Osteocyte (in vitro differentiated cells): ENCODE results near the gene FAM78B. TPM values are rescaled to one million over a fixed set of nuclear protein-coding genes. Genes with fewer than 3 reads are reported as not detected.

Source experiments
- DNase-seq: peaks from one replicate; pipeline ENCODE4 v3.0.0; 2021; ENCODE audit warnings: mixed read lengths; ENCODE audit not compliant: unreplicated experiment; ENCODE audit errors: extremely low spot score
- H3K27ac Mint-ChIP-seq: one replicate; pipeline ENCODE4 v1.8.0; 2021; ENCODE audit warnings: mild to moderate bottlenecking, mixed read lengths; ENCODE audit not compliant: unreplicated experiment
- H3K27me3 Mint-ChIP-seq: one replicate; pipeline ENCODE4 v1.8.0; 2021; ENCODE audit warnings: mixed read lengths; ENCODE audit not compliant: unreplicated experiment
- H3K36me3 Mint-ChIP-seq: one replicate; pipeline ENCODE4 v1.8.0; 2021; ENCODE audit warnings: mixed read lengths; ENCODE audit not compliant: unreplicated experiment
- H3K4me1 Mint-ChIP-seq: one replicate; pipeline ENCODE4 v1.8.0; 2021; ENCODE audit warnings: mixed read lengths; ENCODE audit not compliant: unreplicated experiment
- H3K4me3 Mint-ChIP-seq: one replicate; pipeline ENCODE4 v1.8.0; 2021; ENCODE audit warnings: mild to moderate bottlenecking, moderate library complexity, mixed read lengths; ENCODE audit not compliant: unreplicated experiment
- H3K9me3 Mint-ChIP-seq: one replicate; pipeline ENCODE4 v1.8.0; 2021; ENCODE audit warnings: mixed read lengths; ENCODE audit not compliant: unreplicated experiment
- total RNA-seq: library from RNA; stranded (reverse); gene quantifications from 2 replicates; pipeline ENCODE4 v1.2.1, GENCODE V29; 2021
- TF ChIP-seq, protein P1 (sequence below): fragments of 200-600 bp; sonication (generic); IDR thresholded peaks from 2 replicates; pipeline ENCODE4 v1.5.0; 2021; ENCODE audit warnings: antibody characterized with exemption, mild to moderate bottlenecking, moderate library complexity

The FAM78B gene
- total RNA-seq, 1 donor from 2014 or later = 0.51 TPM

DNA sequence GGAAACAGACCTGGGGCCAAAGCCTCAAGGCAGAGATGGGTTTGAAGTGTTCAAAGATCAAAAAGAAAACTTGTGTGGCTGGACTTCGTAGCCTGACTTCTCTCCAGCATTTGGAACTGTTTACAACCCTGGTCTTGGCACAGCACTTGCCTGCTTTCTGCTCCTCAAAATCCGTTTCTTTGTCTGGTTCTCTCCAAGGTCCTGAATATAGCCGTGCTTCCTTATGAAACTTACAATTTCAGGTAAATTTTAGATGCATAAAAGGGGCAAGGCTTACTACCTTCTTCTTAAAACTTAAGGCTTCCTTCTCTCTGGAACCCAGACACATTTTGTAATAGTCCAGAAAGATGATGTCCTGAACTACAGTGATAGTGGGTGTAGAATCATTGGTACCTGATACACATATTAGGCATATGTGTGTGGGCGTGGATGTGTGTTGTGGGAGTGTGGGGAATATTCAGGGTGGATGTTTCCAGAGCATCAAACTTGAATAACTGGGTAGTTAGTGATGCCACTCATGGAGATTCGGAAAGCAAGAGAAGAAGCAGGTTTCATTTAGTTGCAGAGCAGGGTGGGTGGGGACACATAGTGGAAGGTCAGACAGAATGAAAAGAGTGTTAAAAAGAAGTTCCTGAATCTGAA lies 26.4 kb upstream of the FAM78B start:
- Mint-ChIP-seq H3K4me3 (no peak overlapping the region), H3K27me3 (no peaks in the 10 kb centered on the region), H3K4me1 (no peaks in the 10 kb centered on the region), H3K27ac (no peak overlapping the region), H3K36me3 (no peaks in the 10 kb centered on the region), H3K9me3 (no peaks in the 10 kb centered on the region)
- no peak for DNase-seq
- TF ChIP-seq, protein P1, sequence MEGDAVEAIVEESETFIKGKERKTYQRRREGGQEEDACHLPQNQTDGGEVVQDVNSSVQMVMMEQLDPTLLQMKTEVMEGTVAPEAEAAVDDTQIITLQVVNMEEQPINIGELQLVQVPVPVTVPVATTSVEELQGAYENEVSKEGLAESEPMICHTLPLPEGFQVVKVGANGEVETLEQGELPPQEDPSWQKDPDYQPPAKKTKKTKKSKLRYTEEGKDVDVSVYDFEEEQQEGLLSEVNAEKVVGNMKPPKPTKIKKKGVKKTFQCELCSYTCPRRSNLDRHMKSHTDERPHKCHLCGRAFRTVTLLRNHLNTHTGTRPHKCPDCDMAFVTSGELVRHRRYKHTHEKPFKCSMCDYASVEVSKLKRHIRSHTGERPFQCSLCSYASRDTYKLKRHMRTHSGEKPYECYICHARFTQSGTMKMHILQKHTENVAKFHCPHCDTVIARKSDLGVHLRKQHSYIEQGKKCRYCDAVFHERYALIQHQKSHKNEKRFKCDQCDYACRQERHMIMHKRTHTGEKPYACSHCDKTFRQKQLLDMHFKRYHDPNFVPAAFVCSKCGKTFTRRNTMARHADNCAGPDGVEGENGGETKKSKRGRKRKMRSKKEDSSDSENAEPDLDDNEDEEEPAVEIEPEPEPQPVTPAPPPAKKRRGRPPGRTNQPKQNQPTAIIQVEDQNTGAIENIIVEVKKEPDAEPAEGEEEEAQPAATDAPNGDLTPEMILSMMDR = no peak

DNA sequence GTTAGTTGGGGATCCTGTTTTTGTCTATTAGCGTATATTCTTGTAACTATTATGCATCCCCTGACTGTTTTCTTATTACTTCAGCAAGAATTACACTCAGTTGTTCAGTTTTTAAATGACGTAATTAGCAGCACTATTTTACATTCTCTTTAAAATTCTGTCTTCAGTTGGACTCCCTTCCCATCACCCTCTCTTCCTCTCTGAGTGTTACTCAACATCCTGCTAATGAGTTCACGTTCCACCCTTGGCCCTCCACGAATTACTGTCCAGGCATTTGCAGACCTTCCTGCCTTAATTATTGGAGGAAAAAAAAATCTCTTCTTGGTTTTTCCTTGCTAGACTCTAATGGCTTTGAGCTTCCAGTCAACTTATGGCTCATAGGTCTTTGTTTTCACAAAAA lies 23.6 kb upstream of the FAM78B start:
- H3K9me3 Mint-ChIP-seq = no peaks in the 10 kb centered on the region
- no peaks in the 10 kb centered on the region for H3K36me3 Mint-ChIP-seq
- H3K27ac Mint-ChIP-seq = no peak overlapping the region
- H3K27me3 Mint-ChIP-seq = no peaks in the 10 kb centered on the region
- TF ChIP-seq, protein P1 = no peak
- no peak for DNase-seq
- H3K4me1 Mint-ChIP-seq = no peaks in the 10 kb centered on the region
- no peak overlapping the region for H3K4me3 Mint-ChIP-seq

DNA sequence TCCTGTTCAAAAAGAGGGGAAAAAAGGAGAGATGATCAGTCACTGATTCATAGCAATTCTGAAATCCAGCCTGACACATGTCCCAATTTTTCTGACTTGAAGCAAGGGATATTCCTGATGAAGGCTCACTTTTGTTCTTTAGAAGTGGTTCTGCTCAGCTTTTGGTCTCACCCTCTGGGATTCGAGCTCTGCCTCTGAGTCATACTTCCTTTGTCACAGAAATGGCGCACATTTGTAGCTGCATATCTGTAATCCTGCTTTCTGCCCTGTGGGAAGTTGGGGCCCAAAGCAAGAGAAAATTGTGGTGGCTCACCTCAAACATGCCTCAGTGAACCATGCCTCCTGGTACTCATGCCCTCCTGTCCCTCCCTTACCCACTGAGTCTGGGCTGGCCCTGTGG lies 22.3 kb upstream of the FAM78B start:
- H3K4me3 Mint-ChIP-seq = no peak overlapping the region
- no peaks in the 10 kb centered on the region for H3K9me3 Mint-ChIP-seq
- no peaks in the 10 kb centered on the region for H3K4me1 Mint-ChIP-seq
- DNase-seq = no peak
- TF ChIP-seq, protein P1 = no peak
- no peak overlapping the region for H3K27ac Mint-ChIP-seq
- no peaks in the 10 kb centered on the region for H3K27me3 Mint-ChIP-seq
- no peaks in the 10 kb centered on the region for H3K36me3 Mint-ChIP-seq

DNA sequence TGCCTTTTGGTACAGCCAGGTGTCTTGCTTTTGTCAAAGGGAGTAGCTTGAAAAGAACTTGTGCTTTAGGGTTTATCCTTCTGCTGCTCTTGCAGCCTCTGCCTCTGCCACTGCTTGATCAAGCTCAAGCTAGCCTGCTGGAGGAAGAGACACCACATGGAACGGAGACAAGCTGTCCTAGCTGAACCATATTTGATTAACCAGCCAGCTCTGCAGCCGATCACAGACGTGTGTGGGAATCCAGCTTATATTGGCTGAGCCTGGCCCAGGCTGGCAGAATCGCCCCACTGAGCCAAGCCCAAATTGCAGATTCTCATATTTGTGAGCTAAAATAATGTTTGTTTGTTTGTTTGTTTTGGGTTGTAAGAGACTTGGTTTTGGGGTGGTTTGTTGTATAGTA lies 18.7 kb upstream of the FAM78B start:
- TF ChIP-seq, protein P1 = no peak
- no peaks in the 10 kb centered on the region for H3K36me3 Mint-ChIP-seq
- DNase-seq = no peak
- H3K9me3 Mint-ChIP-seq = no peaks in the 10 kb centered on the region
- no peak overlapping the region for H3K4me3 Mint-ChIP-seq
- H3K27ac Mint-ChIP-seq = no peak overlapping the region
- H3K27me3 Mint-ChIP-seq = no peaks in the 10 kb centered on the region
- H3K4me1 Mint-ChIP-seq = no peaks in the 10 kb centered on the region

DNA sequence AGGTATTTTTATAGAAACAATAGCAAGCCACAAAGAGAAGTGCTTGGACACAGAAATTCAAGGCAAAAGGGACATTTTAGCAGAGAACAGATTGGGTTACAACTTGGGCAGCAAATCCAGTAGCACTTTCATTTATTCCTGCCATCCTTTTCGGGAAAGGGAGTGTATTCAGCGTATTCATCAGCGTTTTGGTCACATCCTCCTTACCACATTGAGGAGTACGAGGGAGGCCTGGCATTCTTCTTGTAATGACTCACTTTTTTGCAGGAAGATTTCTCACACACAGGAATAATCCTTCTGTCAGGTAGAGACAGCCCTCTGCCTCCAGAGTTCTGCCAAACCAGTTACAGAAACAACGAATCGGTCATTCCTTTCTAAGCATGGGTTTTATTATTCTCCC lies 18.1 kb upstream of the FAM78B start:
- no peaks in the 10 kb centered on the region for H3K9me3 Mint-ChIP-seq
- no peaks in the 10 kb centered on the region for H3K4me1 Mint-ChIP-seq
- H3K4me3 Mint-ChIP-seq = no peak overlapping the region
- no peak for DNase-seq
- H3K27ac Mint-ChIP-seq = no peak overlapping the region
- H3K27me3 Mint-ChIP-seq = no peaks in the 10 kb centered on the region
- TF ChIP-seq, protein P1 = no peak
- no peaks in the 10 kb centered on the region for H3K36me3 Mint-ChIP-seq
